ENCODE measurements around the gene SCN2B. TPM values are rescaled to one million over a fixed set of nuclear protein-coding genes. Genes with fewer than 3 reads are reported as not detected.

The SCN2B gene
- total and polyA plus RNA-seq, 8 donors = 0.04 to 0.31 (median 0.06) TPM

GRCh38 chr11:118222437-118222836 lies 46.0 kb upstream of the SCN2B start:
- no peak for FAIRE-seq
- DNase-seq = no peak
- H3K4me3 ChIP-seq = no peak overlapping the region

DNA sequence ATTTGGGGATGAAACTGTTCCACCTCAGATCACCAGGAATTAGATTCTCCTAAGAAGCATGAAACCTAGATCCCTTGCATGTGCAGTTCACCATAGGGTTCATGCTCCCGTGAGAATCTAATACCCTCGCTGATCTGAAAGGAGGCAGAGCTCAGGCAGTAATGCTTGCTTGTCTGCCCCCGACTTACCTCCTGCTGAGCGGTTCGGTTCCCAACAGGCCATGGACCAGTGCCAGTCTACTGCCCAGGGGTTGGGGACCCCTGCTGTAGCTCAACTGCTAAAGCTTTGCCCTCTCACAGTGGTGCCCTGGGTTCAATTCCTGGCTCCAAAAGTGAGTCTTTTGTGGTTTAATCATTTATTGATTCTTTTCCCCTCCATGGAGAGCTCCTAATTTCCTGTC lies 45.0 kb upstream of the SCN2B start:
- Histone ChIP-seq H3K4me1 (no peaks in the 10 kb centered on the region), H3K9me3 (no peaks in the 10 kb centered on the region), H3K4me3 (no peak overlapping the region), H3K27ac (no peak overlapping the region), H3K36me3 (peaks cover 0 to 2% (median 0%) of the 10 kb centered on the region in 3 donors), H3K27me3 (no peaks in the 10 kb centered on the region)
- no peak for TF ChIP-seq CTCF (IDR thresholded peaks at IDR 0.05)
- 63 to 73% methylated on average over 5 of the region's 5 CpGs for WGBS, 2 donors
- intact Hi-C loops (cut with DNase I) = no loop called here
- FAIRE-seq (no peak), DNase-seq (no peak), ATAC-seq (no peak)

More at GRCh38 chr11:118222437-118222836, 46.0 kb upstream of the SCN2B start:
- Histone ChIP-seq H3K27ac (no peak overlapping the region), H3K36me3 (peaks cover 0 to 7% (median 0%) of the 10 kb centered on the region in 3 donors), H3K27me3 (no peaks in the 10 kb centered on the region), H3K4me1 (no peaks in the 10 kb centered on the region), H3K9me3 (no peaks in the 10 kb centered on the region)
- no peak for ATAC-seq
- intact Hi-C loops (cut with DNase I) = no loop called here
- TF ChIP-seq CTCF (IDR thresholded peaks at IDR 0.05) = no peak
- 48 to 75% methylated on average over 4 of the region's 4 CpGs for WGBS, 2 donors

DNA sequence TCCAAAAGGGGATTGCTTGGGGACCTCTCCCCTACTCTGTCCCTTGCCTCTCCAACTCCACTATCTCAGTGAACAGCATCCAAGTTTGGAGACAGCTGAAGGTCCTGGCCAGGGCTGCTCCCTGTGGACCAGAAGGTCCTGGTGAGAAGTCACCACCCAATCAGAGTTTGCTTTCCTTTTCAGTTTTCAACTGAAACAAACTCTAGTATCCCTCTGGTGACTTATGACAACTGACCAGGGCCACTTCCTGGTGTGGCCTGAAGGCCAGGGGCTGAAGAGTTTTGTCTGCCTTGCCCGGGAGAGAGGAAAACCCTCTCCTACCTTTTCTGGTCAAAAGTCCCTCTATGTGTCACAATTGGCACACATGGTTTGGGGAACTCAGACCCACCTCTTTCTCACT lies 43.3 kb upstream of the SCN2B start:
- ATAC-seq = no peak
- 69 to 75% methylated on average over 1 of the region's 1 CpG for WGBS, 2 donors
- Histone ChIP-seq H3K9me3 (no peaks in the 10 kb centered on the region), H3K4me1 (no peaks in the 10 kb centered on the region), H3K4me3 (no peak overlapping the region), H3K36me3 (no peaks in the 10 kb centered on the region), H3K27ac (no peak overlapping the region), H3K27me3 (no peaks in the 10 kb centered on the region)
- DNase-seq = no peak
- TF ChIP-seq CTCF (IDR thresholded peaks at IDR 0.05) = no peak
- no peak for FAIRE-seq
- intact Hi-C loops (cut with DNase I) = no loop called here

DNA sequence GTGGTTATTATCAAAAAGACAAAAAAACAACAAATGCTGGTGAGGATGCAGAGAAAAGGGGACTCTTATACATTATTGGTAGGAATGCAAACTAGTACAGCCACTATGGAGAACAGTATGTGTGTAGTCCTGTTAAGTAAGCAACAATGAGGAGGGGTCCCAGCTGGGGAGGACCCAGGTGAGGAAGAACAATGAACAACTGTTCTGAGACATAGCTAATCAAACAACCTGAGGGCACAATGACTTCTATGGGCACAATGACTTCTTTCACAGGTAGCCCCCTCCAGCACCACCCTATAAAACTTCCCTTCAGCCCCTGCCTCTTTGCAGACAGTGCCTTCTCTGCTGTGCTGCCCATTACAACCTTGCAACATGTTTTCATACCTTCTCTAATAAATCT lies 42.8 kb upstream of the SCN2B start:
- Histone ChIP-seq H3K9me3 (no peaks in the 10 kb centered on the region), H3K4me3 (no peak overlapping the region), H3K27ac (no peak overlapping the region), H3K4me1 (no peaks in the 10 kb centered on the region), H3K27me3 (no peaks in the 10 kb centered on the region), H3K36me3 (no peaks in the 10 kb centered on the region)
- ATAC-seq (no peak), FAIRE-seq (no peak), DNase-seq (no peak)
- no peak for TF ChIP-seq CTCF (IDR thresholded peaks at IDR 0.05)
- intact Hi-C loops (cut with DNase I) = no loop called here

- ATAC-seq (no peak), FAIRE-seq (no peak), DNase-seq (no peak)
- no peak for TF ChIP-seq CTCF (IDR thresholded peaks at IDR 0.05)
- H3K4me3 ChIP-seq = no peak overlapping the region
- intact Hi-C loops (cut with DNase I) = no loop called here
- H3K9me3 ChIP-seq = no peaks in the 10 kb centered on the region
- 88 to 91% methylated on average over 3 of the region's 3 CpGs for WGBS, 2 donors
- no peaks in the 10 kb centered on the region for H3K27me3 ChIP-seq
- H3K36me3 ChIP-seq = no peaks in the 10 kb centered on the region
- H3K27ac ChIP-seq = no peak overlapping the region
- no peaks in the 10 kb centered on the region for H3K4me1 ChIP-seq
Observed at GRCh38 chr11:118217575-118217974, 41.1 kb upstream of the SCN2B start.

Measured in pancreas (tissue), 10 donors.